HG02588 (cell line): Measurements from ENCODE around the gene APOBEC2.
"Not testable (repeated sequence)": the region's sequence is repeated elsewhere in the genome, so short reads cannot be mapped to it uniquely, and the experiment has no call there.

Experiments
- ATAC-seq: cut with Tn5 transposase; IDR thresholded peaks from one replicate; pipeline ENCODE4 v1.9.1; 2021; ENCODE audit warnings: mild to moderate bottlenecking, moderate library complexity; ENCODE audit not compliant: unreplicated experiment

Gene APOBEC2

DNA sequence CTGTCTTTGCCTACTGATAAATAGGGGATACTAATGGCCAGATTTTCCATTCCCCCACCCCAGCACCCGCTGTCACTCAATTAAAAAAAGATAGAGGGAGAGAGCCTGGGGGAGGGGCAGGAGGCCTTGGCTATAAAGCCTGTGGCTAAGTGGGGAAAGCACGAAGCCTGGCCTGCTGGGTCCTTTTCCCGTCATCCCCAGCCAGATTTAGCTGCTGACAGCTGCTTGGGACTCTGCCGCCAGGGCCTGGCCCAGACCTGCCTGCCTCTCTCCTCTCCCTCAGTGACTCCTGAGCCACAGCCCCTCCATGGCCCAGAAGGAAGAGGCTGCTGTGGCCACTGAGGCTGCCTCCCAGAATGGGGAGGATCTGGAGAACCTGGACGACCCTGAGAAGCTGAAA, at the start of gene APOBEC2:
Gene APOBEC2 (plus strand): TSS at position 162 of the 400 bp plus-strand sequence. CDS start 146 bp downstream, at position 308.
- no peak for ATAC-seq

DNA sequence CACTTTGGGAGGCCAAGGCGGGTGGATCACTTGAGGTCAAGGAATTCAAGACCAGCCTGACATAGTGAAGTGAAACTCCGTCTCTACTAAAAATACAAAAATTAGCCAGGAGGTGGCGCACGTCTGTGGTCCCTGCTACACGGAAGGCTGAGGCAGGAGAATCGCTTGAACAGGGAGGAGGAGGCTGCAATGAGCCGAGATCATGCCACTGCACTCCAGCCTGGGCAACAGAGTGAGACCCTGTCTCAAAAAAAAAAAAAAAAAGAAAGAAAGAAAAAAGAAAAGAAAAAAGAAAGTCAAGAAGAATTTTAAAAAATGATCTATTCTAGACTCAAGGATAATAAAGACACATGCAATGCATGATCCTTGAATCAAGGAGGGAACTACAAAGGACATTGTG, 46.8 kb upstream of the APOBEC2 start:
- not testable (repeated sequence) for ATAC-seq

DNA sequence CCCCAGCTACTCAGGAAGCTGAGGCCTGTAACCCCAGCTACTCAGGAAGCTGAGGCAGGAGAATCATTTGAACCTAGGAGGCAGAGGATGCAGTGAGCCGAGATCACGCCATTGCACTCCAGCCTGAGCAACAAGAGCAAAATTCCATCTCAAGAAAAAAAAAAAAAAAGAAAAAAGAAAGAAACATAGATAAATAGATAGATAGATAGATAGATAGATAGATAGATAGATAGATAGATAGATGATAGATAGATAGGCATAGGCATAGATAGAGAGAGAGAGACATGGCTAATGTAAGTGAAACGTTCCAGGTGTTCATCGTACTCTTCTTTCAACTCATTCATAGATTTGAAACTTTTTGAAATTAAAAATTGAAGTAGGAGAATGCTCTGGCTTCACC, 46.0 kb upstream of the APOBEC2 start:
- not testable (repeated sequence) for ATAC-seq

DNA sequence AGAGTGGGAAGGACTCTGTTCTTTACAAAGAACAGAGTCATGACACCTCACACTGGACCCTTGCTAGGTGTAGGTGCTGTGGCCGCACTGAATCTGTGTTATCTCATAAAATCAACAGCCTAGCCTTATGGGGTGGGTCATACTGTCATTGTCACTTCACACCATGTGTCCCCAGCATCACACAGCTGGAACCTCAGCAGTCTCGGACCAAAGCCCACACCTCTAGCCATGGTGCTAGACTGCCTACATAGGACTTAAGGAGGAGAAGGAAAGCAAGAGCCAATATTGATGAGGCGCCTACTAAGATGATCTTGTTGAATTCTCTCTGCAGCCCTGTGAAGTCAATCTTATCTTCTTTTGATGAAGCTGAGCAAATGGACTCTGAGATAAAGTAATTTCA, 45.0 kb upstream of the APOBEC2 start:
- ATAC-seq = no peak

DNA sequence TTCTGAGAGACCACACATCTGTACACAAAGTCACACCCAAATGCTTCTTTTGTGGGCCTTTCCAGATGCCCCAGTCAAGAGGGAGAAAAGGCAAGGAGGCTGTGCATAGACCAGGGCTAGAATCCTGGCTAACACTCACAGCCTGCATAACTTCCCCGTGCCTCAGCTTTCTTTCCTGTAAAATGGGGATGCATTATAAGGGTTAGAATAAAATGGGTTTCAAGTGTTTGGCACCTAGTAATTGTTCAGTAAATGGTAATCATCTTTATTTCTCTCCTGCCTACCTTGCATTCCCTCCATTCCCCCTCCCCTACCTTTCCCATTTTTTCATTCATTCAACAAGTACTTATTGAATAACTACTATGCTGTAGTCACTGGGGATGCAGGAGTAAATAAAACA, 43.3 kb upstream of the APOBEC2 start:
- no peak for ATAC-seq

DNA sequence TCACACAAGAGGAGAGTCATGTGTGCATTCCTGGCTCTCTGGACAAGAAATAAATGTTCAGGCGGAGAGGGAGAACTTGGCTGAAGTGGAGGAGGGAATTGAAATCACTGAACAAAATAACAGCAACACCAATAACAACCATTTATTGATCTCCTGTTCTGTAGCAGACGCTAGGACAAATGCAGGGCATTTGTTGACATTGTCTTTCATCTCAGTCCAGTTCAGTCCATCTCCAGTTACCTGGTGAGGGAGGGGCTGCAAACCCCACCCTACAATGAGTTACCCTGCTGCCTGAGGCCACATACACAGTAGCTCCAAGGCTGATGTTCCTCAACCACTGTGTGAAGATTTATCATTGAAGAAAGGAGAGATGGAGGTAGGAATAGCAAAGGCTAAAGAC, 41.3 kb upstream of the APOBEC2 start:
- ATAC-seq = no peak

DNA sequence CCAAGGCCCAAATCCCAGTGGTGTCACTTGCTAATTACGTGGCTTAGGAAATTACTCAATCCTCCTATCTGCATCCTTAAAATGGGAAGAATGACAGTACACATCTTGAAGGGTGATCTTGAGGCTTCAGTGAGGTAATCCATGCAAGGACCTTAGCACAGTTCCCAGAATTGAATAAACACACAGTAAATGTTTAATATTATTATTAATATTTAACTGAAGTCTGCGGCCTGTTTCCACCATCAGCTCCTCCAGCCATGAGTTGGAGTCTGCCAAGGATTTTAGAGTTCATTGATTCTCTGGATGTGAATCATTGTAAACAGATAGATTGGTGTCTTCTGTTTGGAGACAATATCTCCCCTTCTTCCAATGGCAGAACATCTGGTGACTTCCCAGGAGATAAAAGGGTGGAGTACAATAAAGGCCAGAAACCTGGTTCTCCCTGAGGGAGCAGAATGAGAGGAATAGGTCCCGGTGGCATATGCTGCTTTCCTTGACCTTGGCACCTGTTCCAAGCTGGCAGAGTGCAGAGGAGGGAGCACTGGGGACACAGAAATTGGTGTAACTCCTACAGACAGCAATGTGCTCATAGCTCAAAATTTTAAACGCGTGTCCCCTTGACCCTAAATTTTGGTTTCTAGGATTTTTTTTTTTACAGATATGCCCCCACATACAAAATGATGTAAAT, 39.4 kb upstream of the APOBEC2 start:
- no peak for ATAC-seq

DNA sequence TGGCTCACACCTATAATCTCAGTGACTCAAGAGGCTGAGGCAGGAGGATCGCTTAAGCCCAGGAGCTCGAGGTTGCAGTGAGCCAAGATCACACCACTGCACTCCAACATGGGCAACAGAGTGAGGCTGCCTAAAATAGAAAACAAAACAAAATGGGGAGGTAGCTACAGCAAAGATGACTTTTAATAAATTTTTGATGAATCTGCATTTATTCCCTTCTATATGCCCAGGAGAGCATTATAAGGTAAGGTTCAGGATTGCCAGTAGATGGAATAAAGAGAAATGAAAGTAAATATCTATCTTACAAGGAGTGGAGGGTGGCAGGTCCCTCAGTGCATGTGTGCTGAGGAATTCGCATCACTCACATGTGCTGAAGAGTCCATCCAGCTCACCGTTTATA, 38.2 kb upstream of the APOBEC2 start:
- ATAC-seq = no peak

DNA sequence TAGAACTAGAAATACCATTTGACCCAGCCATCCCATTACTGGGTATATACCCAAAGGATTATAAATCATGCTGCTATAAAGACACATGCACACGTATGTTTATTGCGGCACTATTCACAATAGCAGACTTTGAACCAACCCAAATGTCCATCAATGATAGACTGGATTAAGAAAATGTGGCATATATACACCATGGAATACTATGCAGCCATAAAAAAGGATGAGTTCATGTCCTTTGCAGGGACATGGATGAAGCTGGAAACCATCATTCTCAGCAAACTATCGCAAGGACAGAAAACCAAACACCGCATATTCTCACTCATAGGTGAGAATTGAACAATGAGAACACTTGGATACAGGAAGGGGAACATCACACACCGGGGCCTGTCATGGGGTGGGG, 37.1 kb upstream of the APOBEC2 start:
- ATAC-seq = not testable (repeated sequence)

DNA sequence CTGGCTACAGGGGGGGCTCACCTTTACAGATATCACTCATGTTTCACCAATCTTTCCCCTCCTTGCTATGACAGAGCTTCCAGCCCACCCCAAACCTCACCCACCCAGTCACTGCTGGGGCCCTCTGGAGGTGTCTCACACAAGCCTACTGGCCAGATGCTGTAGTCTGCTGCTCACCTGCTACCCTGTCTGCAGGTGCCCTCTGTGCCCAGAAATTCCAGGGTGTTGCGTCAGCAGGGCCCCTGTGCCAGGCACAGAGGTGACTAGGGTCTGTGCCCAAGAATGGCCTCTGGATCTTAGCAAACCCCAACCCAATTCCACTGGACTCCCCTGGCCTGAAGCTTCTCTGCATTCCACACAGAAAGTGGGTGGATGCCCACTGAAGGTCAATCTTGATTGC, 35.3 kb upstream of the APOBEC2 start:
- ATAC-seq = no peak

DNA sequence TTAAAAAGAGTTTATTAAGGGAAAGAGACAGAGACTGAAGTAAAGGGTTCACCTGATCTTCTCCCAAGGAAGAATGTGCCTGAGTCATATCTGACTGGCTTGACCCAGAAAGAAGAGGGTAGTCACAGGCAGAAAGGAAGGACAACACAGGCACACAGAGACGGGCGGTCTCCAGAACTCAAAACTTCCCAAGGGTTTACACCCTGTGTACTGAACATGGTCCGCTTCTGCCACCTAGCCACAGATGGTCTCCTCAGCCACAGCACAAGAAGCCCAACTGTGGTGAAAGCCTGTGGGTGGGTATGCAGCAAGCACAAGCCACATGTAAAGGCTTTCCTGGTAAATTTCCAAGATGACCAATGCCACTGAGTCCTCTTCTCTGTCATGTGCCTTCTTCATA, 31.2 kb upstream of the APOBEC2 start:
- ATAC-seq = no peak

DNA sequence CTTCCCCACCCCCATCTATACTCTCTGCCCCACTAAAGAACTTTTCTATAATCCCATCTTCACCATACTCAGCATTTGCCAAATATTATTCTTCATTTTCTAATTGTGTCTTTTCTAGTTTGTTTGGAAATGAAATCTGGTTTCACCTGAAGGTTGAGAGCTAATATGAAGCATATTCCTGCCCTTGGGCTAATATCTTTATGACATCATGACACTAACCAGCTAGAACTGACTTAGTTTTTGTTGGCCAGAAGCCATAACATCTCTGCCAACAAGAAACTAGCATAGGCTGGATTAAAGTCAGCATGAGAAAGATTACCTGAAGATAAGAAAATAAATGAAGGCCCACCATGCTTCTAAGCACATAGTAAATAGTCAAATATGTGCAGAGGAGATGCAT, 30.7 kb upstream of the APOBEC2 start:
- no peak for ATAC-seq

DNA sequence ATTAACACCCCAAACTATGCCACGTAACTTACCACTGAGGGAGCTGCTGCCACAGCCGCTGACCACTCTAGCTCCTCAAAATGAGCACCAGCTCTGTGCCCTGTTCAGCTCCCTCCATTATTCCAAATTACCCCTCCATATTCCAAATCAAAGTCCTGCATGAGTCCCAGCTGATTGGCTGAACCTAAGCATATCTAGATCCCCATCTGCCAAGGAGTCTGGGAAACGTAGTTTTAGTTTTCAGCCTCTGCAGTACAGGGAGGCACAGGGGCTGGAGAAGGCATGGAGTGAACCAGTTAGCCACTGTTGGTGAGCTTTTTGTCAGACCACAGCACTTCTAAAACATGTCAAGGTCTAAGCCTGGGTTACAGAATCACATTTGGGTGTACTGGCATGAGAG, 29.9 kb upstream of the APOBEC2 start:
- ATAC-seq = no peak

DNA sequence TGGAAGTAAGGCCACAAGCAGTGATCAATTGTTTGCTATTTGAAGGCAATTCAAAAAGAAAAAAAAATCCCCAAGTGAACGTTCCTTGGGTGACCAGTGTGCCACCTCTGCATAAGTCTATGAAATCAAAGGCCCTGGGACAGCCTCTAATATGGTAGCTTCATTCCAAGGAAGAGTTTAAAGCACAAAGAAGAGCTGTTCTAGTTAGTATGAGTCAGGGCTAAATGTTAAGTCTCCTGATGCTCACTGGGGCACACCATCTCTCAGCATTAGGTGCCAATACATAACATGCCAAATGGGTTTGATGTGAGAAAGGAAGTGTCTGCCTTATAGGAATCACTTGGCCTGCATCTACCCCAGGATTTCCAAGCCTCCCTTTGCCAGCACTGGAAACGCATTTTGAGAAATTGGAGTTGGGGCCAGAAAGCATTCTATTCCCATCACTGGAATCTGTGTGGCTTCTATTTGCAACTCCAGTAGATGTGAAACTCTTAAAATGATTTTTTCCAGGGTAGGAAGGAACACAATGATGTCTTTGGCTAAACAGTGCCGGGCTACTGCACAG, 27.0 kb upstream of the APOBEC2 start:
- ATAC-seq = no peak

DNA sequence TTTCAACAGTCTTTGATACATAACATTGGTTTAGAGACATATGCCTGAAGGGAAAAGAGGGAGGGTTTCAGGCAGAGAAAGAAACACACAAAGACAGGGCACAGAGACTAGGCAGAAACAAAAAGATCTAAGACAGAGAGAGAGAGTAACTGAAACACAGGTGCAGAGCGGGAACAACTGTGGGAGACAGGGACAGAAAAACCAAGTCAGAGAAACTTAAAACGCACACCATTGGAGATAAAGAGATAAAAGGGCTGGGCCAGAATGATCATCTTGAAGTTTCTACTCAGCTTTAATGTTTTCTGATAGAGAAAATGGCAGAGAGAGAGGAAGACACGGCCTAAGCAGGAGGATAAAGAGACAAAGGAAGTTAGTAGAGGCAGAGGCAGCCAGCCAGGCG, 25.8 kb upstream of the APOBEC2 start:
- no peak for ATAC-seq

DNA sequence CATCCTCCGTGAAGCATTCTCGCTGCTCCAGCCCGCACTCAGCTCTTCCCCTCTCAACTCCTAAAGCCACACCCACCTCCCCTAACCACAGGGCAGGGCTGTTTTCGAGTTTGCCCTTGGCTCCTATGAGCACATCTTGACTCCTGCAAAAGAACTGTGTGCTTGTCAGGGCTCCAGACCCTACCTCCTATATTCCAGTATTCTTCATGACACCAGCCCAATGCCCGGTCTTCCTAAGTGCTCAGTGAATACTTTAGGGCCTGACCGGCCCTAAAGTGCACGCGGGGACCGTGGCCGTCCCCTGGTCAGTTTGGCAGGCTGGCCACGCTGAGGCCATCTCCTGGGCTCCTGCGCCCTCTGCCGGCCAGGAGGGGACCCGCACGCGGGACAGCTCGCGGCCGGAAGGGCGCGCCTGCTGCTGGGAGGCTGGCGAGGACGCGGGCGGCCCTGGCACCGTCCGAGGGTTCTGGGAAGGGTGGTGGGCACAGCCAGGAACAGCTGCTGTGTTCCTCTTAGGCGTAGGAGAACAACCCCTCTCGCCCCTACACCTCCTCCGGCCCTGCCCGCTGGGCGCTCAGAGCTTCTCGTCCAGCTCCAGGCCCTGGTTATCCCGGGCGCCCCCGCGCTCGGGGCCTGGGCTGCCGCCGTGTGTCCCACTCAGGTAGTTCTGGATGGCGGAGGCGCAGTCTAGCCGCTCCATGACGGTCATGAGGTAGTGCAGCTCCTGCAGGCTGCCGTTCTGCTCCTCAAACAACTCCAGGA, 25.0 kb upstream of the APOBEC2 start:
- ATAC-seq = peak; percentile 91

DNA sequence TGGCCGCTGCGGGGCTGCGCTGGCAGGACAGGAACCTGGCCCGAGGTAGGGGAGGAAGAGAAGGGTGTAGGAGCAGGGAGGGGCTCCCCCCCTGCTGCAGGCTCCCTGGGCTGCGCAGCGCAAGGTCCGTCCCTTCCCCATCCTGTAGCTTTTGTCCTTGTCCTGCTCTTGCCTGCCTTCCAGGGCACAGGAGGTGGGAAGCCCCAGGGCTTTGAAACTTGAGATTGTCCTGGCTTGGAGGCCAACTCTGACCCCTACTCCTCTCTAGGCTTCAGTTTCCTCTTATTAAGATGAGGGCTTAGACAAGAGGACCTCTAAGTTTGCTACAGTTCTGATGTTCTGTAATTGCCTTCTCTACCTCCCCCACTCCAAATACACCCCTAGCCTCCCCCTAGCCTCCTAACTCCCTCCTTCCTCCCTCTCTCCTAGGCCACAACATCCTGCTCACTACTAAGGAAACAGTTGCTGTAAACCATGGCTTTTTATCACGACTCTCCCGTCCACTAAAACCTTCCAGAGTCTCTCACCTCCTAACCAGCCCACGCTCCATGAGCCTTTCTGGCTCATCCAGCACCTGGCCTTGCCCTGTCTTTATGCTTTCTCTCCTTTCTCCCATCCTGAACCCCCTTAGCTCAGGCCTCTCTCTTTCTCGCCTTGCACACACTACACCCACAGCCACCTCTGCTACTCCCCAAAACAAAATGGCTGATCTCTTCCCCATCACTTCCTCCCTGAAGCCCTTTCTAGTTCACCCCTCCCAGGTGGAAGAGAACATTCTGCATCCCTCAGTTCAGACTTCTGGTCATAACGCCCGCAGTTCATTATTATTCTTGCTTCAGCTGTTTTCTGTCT, 24.2 kb upstream of the APOBEC2 start:
- ATAC-seq = peak; percentile 19

DNA sequence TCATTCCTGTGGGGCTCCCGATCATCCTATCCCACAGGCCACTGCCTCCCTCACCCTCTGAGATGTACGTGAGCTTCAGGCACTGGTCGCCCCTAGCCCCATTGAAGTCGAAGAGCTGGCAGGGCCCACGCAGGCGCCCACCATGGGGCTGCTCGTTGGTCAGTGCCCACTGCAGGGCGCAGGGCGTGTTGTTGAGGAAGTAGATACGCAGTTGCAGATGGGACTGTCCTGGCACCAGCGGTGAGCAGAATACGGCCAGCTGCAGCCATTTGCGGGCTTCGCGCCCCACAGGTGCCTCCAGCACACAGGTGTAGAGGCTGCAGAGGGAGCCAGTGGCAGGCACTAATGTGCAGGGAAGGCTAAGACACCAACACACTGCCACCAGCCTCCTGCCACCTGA, 20.2 kb upstream of the APOBEC2 start:
- ATAC-seq = no peak

DNA sequence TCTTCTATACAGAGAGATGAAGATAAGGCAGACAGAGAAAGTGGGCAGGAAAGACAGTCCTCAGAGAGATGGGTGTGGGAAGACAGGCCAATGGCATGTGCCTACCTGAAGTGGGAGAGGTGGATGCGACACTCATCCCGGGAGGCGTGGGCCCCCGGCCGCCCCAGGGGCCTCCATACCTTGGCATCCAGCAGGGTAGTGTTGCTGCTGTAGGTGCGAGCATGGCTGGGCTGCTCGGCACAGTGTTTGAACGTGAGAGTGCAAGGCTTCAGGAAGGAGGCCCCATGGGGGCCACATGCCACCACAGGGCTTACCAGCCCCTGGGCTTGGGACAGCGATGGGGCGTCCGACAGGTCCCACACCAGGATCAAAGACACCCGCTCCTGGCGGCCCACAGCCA, 19.2 kb upstream of the APOBEC2 start:
- ATAC-seq = no peak

DNA sequence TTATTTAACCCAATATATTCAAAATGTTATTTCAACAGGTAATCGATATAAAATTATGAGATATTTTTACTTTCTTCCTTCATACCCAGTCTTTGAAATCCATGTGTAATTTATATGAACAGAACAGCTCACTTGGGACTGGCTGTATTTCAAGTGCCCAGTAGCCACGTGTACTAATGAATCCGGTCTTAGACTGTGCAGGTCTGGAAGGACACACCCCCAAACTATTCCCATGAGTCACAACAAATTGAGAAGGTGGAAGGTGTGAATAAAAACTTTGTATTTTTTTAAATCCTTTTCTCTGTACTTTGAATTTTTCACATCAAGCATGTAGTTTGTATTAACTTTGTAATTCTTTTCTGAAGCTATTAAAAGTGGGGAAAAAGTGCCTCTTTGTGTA, 16.8 kb upstream of the APOBEC2 start:
- no peak for ATAC-seq

DNA sequence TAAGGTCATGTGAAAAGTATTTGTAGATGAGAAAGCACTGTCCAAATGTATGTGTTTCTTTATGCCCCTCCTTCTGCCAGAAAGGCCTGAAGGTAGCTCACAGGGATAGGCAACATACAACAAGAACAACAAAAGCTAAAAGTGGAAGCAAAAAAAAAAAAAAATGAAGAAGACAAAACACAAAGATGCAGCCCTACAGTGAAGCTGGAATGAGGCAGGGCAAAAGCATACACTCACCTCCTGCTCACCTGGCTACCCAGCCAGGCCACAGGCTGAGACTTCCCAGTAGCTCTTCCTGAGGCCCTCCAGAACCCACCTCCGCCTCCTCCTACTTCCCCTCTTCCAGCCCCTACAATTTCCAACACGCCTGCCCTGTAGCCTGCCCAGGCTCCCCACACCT, 16.4 kb upstream of the APOBEC2 start:
- ATAC-seq = no peak
